ENCODE results near the gene ISL2. TPM values are rescaled to one million over a fixed set of nuclear protein-coding genes. Genes with fewer than 3 reads are reported as not detected.
A peak's percentile ranks its signal among the peaks of the same experiment; 100 is the strongest.

ISL2 gene
- total RNA-seq, 1 donor from 2014 or later = not detected

DNA sequence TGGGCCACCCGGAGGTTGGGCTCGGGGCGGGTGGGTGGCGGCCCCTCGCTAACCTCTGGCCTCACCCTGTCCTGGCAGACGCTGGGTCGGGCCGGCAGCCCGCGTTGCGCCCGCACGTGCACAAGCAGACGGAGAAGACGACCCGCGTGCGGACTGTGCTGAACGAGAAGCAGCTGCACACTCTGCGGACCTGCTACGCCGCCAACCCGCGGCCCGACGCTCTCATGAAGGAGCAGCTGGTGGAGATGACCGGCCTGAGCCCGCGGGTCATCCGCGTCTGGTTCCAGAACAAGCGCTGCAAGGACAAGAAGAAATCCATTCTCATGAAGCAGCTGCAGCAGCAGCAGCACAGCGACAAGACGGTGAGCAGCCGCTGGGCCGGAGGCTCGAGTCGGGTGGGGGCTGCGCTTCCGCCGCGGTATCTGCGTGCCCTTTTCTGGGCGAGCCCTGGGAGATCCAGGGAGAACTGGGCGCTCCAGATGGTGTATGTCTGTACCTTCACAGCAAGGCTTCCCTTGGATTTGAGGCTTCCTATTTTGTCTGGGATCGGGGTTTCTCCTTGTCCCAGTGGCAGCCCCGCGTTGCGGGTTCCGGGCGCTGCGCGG lies 3.7 kb downstream of the ISL2 start:
- intact Hi-C loops (cut with micrococcal nuclease) = no loop called here
- peak; percentile 24 for ATAC-seq
- peak; percentile 50 for DNase-seq

DNA sequence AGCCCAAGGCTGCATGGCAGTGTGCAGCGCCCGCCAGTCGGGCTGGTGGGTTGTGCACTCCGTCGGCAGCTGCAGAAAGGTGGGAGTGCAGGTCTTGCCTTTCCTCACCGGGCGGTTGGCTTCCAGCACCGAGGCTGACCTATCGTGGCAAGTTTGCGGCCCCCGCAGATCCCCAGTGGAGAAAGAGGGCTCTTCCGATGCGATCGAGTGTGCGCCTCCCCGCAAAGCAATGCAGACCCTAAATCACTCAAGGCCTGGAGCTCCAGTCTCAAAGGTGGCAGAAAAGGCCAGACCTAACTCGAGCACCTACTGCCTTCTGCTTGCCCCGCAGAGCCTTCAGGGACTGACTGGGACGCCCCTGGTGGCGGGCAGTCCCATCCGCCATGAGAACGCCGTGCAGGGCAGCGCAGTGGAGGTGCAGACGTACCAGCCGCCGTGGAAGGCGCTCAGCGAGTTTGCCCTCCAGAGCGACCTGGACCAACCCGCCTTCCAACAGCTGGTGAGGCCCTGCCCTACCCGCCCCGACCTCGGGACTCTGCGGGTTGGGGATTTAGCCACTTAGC lies 4.3 kb downstream of the ISL2 start:
- peak; percentile 40 for DNase-seq
- intact Hi-C loops (cut with micrococcal nuclease) = no loop called here

DNA sequence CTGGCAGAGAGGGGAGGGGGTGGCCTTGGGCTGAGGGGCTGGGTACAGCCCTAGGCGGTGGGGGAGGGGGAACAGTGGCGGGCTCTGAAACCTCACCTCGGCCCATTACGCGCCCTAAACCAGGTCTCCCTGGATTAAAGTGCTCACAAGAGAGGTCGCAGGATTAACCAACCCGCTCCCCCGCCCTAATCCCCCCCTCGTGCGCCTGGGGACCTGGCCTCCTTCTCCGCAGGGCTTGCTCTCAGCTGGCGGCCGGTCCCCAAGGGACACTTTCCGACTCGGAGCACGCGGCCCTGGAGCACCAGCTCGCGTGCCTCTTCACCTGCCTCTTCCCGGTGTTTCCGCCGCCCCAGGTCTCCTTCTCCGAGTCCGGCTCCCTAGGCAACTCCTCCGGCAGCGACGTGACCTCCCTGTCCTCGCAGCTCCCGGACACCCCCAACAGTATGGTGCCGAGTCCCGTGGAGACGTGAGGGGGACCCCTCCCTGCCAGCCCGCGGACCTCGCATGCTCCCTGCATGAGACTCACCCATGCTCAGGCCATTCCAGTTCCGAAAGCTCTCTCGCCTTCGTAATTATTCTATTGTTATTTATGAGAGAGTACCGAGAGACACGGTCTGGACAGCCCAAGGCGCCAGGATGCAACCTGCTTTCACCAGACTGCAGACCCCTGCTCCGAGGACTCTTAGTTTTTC lies 4.9 kb downstream of the ISL2 start:
- ATAC-seq (peak; percentile 13), DNase-seq (no peak)
- intact Hi-C loops (cut with micrococcal nuclease) = no loop called here

More for the DNA sequence above, 4.3 kb downstream of the ISL2 start:
- ATAC-seq = peak; percentile 45

DNA sequence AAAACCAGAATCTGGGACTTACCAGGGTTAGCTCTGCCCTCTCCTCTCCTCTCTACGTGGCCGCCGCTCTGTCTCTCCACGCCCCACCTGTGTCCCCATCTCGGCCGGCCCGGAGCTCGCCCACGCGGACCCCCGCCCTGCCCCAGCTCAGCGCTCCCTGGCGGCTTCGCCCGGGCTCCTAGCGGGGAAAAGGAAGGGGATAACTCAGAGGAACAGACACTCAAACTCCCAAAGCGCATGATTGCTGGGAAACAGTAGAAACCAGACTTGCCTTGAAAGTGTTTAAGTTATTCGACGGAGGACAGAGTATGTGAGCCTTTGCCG lies 5.4 kb downstream of the ISL2 start:
- intact Hi-C loops (cut with micrococcal nuclease) = no loop called here
- ATAC-seq = no peak
- no peak for DNase-seq

DNA sequence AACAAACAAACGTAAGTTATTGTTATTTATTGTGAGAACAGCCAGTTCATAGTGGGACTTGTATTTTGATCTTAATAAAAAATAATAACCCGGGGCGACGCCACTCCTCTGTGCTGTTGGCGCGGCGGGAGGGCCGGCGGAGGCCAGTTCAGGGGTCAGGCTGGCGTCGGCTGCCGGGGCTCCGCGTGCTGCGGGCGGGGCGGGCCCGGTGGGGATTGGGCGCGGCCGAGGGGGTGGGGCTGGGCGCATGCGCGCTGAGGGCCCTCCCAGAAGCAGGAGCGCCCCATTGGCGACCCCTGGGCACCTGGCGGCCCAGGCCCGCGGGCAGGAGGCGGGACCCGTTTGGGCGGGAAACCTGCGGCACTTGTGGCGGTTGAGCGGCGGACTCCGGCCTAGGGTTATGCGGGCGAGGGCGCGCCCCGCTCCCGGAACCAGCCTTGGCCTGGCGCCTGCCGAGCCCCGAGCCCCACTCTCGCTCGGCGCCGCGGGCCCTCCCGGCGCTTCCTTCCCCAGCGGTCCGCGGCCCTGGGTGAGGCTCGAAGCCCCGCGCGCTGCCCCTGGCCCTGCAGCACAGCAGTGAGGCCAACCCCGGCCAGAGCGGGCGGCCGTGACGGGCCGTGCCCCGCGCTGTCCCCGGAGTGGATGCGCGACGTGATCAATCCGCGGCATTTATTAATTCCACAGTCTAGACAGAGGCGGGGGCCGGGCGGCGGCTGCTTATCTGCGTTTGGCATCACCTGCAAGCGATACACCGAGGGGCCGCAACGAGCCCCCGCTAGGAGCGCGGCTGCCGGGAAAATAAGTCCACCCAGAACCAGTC lies 6.0 kb downstream of the ISL2 start:
- intact Hi-C loops (cut with micrococcal nuclease) = no loop called here
- DNase-seq = no peak
- no peak for ATAC-seq

DNA sequence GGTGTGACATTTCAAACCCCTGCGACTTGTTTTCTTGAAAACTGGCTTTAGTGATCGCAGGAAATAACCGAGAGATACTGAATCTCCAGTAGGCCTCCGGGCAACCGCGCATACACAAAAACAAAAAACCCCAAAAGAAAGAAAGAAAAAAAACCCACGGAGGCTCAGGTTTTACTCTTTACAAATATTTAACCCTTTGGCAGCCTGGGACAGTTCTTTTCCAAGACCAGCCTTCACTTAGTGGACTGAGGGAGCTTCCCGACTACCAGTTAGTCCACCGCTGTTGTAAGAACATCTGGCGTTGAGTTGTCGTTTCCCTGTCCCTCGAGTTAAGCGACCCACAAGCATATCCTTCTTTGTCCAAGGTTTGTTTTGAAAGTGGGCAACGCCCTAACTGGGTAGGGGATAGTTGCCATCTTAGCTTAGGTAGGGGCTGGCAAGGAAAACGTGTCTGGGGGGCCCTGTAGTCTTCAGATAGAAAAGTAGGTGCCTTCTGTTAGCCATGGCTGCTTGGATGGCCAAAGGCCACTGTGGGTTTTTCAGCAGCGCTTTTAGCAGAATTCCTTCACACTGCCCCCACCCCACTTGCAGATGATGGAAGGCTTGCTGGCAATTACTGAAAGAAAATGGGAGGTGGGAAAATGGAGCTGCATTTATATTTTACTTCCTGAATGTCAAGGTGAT lies 6.9 kb downstream of the ISL2 start:
- DNase-seq = no peak
- intact Hi-C loops (cut with micrococcal nuclease) = no loop called here
- no peak for ATAC-seq

DNA sequence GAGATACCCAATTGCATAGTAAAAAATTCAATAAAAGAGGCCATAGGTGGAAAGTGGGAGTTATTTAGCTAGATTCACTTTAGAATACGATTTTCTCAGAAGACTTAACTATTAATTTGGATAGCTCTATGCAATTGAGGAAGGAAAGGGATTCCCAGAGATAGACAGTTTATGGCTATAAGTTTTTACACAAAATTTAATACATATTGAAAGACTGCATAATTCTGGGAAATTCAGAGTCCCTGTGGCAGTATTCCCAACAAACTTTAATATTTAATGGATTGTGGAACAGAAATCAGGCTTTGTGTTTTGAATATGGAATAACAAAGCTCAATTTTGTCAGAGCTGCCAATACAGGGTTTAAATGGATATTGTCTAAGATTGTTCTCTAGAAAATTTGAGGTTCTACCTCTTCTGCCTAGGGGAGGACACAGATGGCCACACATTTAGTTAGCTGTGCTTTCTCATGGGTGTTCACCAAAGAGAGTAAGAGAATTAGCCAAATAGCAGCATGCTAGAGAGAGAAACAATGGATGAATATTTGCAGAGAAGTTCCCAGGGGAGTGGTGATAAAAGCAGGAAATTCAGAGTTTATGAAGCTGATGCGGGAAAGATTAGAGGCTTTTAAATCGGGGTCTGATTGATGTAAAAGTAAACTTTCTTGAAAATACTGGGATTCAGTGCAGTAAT lies 8.5 kb downstream of the ISL2 start:
- intact Hi-C loops (cut with micrococcal nuclease) = no loop called here
- no peak for DNase-seq
- ATAC-seq = no peak

DNA sequence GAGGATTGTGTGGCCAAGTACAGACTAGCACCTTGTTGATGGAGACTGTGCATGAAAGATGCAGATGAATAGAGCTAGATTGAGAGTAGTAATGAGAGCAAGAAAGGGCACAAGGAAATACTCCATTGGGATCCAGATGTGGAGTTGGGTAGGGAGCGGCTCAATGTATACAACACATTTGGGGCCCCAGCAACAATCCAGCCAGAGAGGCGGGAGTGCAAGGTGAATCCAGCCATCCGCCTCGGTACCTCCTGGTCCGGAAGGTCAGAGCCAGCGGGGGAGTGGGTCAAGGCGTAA lies 9.0 kb downstream of the ISL2 start:
- DNase-seq (no peak), ATAC-seq (no peak)
- intact Hi-C loops (cut with micrococcal nuclease) = no loop called here

DNA sequence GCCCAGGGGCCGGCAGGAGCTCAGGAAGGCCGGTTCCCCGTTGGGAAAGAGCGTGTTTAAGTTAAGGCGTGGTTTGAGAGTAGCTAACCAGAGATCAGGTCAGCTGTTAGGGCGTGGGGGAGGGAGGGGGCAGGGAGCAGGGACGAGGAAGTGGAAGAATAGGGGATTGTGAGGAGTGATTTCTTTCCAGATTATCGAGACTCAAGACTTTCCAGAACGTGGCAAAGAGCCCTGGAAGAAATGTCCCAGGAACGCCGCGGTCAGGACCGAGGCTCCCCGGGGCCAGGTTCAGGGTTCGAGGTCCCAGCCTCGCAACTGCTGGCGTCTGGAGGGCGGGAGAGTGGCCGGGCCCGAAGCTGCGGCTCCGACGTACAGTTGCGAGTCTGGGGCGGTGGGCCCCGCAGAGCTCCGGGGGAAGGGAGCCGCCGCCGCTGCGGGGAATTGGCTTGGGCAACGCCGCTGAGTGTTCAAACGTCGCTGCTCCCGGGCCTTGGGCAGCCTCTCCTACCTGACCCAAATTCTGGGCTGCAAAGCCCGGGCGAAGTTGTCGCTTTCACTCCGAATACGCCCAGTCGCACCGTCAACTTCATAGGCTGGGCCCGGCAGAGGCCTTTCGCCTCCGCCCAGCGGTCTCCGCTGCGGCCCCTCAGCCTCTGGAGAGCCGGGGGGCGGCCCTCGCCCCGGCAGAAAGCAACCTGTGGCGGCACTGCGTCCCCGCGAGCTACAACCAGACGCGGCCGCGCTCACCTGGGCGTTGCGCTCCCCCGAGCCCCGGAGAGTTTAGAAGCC lies 9.5 kb downstream of the ISL2 start:
- intact Hi-C loops (cut with micrococcal nuclease) = no loop called here
- DNase-seq (no peak), ATAC-seq (peak; percentile 22)

DNA sequence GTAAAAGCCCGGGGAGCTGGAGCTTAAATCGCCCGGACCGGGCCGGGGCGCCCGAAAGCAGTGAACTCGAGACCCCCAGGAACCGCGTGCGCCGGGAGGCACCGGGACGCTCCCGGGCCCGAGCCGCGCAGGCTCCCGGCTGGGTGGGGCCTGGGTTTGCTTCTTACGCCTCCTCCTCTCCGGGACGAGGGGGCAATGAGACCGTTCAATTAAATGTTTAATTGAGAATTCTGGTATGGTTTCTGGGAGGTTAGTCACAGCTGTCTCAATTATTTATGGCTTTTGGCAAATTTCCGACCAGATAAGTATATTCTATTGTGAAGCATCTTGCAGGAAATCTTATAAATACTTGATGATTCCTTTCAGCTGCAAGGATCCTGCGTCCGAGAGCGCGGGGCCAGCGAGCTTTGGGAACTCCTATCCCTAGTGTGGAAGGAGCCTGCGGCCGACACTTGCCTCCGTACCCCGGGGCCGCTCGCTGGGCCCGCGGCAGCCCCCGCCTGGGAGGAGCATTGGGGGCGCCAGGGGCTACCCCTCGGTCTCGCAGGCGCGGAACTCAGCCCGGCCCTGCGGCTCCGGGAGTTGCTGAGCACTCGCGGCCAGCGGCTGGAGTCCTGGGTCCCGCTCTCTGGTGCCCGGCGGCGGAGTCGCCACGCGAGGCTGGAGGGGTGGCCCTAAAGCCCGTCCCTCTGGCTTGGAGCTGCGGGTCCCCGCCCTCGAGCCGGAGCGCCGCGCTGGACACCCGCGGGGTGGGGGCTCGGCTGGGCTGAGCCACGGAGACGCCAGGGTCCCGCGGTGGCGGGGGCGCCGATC lies 10.3 kb downstream of the ISL2 start:
- peak; percentile 26 for ATAC-seq

DNA sequence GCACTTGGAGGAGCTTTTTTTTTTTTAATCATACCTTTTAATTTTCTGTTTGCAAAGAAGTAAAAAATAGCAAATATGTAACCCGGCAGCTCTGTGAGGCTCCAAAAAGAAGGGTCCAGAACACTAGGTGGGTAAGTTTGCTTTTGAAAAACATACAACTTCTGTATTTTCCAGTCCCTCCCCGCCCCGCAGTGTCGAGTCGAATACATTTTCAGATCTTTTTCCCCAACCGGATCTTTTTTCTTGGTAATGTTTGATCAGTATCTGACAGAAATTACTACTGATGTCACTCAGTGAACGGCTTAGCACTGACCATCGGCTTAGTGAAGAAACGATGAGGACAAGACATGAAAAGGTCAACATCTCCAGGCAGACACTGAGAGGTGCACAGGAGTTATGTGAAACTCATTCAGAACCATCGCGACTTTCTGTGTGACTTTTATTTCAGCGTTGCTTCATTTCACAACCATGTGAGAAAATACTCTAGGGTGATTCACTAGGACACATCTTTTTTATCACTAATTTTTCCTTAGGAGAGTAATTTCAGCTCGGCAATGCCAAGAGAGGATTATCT lies 11.0 kb downstream of the ISL2 start:
- DNase-seq (no peak), ATAC-seq (no peak)
- intact Hi-C loops (cut with micrococcal nuclease) = no loop called here

More for the DNA sequence above, 10.3 kb downstream of the ISL2 start:
- intact Hi-C loops (cut with micrococcal nuclease) = no loop called here
- no peak for DNase-seq

DNA sequence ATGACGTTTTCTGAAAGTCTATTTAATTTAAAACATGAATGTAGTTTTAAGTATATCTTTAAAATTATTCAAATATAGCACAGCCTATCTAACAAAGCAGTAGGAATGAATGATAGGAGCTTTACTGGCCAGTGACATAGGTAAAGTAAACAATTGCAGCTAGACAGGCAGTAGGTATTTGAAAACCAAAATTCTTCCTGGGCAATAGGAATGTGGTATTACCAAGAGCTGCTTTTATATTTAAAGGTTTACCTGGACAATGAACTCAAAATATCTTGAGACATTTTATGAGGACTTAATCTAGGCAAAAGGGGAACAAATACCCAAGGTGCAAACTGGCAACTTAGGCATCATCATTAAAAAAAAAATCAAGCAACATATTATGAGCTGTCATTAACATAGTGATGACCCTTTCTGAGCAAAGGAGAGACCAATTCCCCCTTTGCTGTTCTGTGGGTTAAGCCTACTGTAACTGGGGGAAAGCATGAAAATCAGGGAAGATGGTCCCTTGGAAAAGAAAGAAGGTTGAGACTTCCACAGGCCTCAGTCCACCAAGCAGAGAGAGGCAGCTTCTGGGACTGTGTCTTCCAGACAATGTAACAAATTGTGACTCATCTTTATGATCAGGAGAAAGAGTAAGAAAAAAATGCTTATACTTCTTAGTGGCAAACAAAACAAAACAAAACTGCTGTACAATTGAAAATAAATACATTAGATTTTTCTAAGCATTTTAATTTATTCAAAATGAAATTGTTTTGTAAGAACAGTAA lies 12.9 kb downstream of the ISL2 start:
- intact Hi-C loops (cut with micrococcal nuclease) = no loop called here
- ATAC-seq = no peak

DNA sequence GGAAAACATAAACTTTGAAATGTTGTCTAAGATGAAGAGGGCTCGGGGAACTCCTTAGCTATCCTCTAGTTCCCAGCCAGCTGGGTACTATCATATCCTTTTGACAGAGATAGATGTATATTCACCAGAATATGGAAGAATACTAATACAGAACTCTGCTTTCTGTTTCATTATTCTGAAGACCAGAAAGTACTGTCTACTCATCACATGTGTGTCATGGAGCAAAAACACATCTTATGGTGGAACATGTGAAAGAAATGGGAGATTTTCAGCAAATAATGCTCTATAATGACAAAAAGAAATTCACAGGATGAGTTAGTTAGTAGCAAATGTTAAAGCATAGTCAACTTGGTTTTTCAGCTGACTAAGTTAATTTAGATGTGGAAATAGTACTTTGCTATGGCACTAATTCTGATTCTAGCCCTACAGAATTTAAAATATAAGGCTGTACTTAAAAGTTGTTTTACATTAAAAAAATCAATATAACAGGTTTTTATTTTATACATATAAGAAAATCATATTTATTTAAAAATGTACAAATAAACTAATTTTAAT lies 16.5 kb downstream of the ISL2 start:
- no peak for ATAC-seq
- intact Hi-C loops (cut with micrococcal nuclease) = no loop called here
- DNase-seq = no peak

More for the DNA sequence above, 12.9 kb downstream of the ISL2 start:
- no peak for DNase-seq

DNA sequence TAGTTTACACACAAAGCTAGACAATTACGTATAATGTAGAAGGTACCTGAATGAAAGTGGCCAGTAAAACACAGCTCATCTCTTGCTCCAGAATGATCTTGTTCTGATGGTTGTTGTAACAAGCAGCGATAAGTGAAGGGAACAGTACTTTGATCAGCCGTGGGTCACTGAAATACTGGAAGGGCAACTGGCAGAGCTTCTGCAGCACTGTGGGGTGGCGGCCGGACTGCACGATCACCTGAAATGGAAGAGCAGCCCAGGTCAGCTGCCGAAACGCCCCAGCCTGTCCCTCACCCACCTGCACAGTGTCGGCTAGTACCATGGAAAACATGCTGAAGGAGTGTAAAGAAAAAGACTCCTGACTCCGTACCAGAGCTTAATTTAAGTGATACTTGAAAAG lies 17.3 kb downstream of the ISL2 start:
- ATAC-seq (no peak), DNase-seq (no peak)
- intact Hi-C loops (cut with micrococcal nuclease) = no loop called here

DNA sequence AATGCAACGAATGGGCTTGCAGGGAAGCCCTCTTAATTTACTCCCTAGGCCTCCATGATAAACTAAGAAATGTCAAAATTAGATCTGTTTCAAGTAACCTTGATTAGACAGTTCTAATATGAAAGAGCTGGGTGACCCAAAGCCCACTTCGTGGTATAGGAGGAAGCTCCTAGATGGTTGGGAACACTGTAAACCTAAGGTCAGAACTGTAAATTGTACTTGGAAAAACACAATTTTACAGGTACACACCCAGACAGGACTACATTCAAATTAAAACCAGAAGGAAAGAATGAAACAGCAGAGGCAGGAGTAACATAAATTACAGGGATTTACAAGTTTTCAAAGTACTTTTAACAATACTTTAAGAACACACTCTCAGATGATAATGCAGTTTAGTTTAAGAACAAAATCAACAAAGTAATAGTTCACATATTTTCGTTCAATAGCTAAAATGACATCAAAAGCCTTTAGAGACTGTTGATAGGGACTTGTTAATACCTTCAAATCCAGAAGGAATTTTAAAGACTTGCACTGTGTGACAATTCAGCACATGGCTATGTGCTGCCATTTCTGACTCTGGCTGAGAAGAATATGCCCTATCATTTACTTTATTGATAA lies 18.4 kb downstream of the ISL2 start:
- ATAC-seq (no peak), DNase-seq (no peak)
- intact Hi-C loops (cut with micrococcal nuclease) = no loop called here

DNA sequence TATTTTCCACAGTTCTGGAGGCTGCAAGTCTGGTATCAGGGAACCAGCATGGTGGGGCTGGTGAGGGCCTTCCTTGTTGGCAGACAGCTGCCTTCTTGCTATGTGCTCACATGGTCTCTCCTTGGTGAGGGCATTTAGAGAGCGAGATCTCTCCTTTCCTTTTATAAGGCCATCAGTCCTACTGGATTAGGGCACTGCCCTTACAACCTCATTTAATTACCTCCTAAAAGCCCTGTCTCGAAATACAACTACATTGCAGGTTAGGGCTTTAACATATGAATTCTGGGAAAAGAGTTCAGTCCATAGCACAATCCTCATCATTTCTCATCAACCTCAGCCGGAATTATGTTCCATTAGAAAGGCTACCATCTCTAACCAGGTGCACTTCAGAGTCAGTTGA lies 21.9 kb downstream of the ISL2 start:
- intact Hi-C loops (cut with micrococcal nuclease) = no loop called here
- DNase-seq = no peak
- ATAC-seq = no peak

All from left ventricle myocardium superior (tissue), 1 donor.